H9 (cell line): ENCODE data around the gene PCDHB11. TPM values are rescaled to one million over a fixed set of nuclear protein-coding genes. Genes with fewer than 3 reads are reported as not detected.
"Not testable (repeated sequence)": the region's sequence is repeated elsewhere in the genome, so short reads cannot be mapped to it uniquely, and the experiment has no call there.

Experiments
- DNase-seq: peaks from one replicate; pipeline ENCODE4 v3.0.0-alpha.2; 2017
- H2AFZ ChIP-seq: one replicate; pipeline ENCODE4 v1.6.1; 2013; ENCODE audit warnings: mild to moderate bottlenecking, low read length, control low read depth, moderate library complexity
- H2AK5ac ChIP-seq: 2 replicates; pipeline ENCODE4 v1.6.1; 2013; ENCODE audit warnings: low read length, control low read depth, mixed read lengths; ENCODE audit not compliant: insufficient read length
- H2BK120ac ChIP-seq: one replicate; pipeline ENCODE4 v1.6.1; 2013; ENCODE audit warnings: low read depth, mild to moderate bottlenecking, low read length, control low read depth, inconsistent platforms; ENCODE audit not compliant: poor library complexity, severe bottlenecking
- H2BK12ac ChIP-seq: 2 replicates; pipeline ENCODE4 v1.6.1; 2013; ENCODE audit warnings: low read length, control low read depth, mixed read lengths, low read depth; ENCODE audit not compliant: insufficient read length
- H2BK15ac ChIP-seq: 2 replicates; pipeline ENCODE4 v1.6.1; 2013; ENCODE audit warnings: low read depth, low read length, control low read depth
- H2BK20ac ChIP-seq: one replicate; pipeline ENCODE4 v1.6.1; 2013; ENCODE audit warnings: low read depth, mild to moderate bottlenecking, low read length, control low read depth, inconsistent platforms; ENCODE audit not compliant: poor library complexity, severe bottlenecking
- H2BK5ac ChIP-seq: 2 replicates; pipeline ENCODE4 v1.6.1; 2013; ENCODE audit warnings: low read length, control low read depth, mixed read lengths; ENCODE audit not compliant: insufficient read length
- H3K14ac ChIP-seq: 2 replicates; pipeline ENCODE4 v1.6.1; 2013; ENCODE audit warnings: low read length, control low read depth; ENCODE audit not compliant: insufficient read depth
- H3K18ac ChIP-seq: 2 replicates; pipeline ENCODE4 v1.6.1; 2013; ENCODE audit warnings: low read depth, mild to moderate bottlenecking, mixed read lengths, low read length, control low read depth; ENCODE audit not compliant: insufficient read length
- H3K23ac ChIP-seq: 2 replicates; pipeline ENCODE4 v1.6.1; 2013; ENCODE audit warnings: low read length, control low read depth, mixed read lengths, low read depth; ENCODE audit not compliant: insufficient read length
- H3K23me2 ChIP-seq: 2 replicates; pipeline ENCODE4 v1.6.1; 2013; ENCODE audit warnings: low read depth, mild to moderate bottlenecking, mixed read lengths, low read length, control low read depth; ENCODE audit not compliant: insufficient read length, poor library complexity, severe bottlenecking
- H3K27ac ChIP-seq: 2 replicates; pipeline ENCODE4 v1.5.1; 2013; ENCODE audit warnings: low read length, control low read depth, mixed read lengths, low read depth; ENCODE audit not compliant: insufficient read length
- H3K27me3 ChIP-seq: 2 replicates; pipeline ENCODE4 v1.6.1; 2013; ENCODE audit warnings: low read length, control low read depth, inconsistent platforms; ENCODE audit not compliant: insufficient read depth
- H3K4ac ChIP-seq: 2 replicates; pipeline ENCODE4 v1.6.1; 2013; ENCODE audit warnings: low read depth, mild to moderate bottlenecking, control low read depth, inconsistent platforms, low read length, moderate library complexity
- H3K4me1 ChIP-seq: 2 replicates; pipeline ENCODE4 v1.6.1; 2013; ENCODE audit warnings: low read length, control low read depth, inconsistent platforms; ENCODE audit not compliant: insufficient read depth
- H3K4me2 ChIP-seq: 2 replicates; pipeline ENCODE4 v1.6.1; 2013; ENCODE audit warnings: low read length, control low read depth, mixed read lengths; ENCODE audit not compliant: insufficient read length, insufficient read depth
- H3K56ac ChIP-seq: 2 replicates; pipeline ENCODE4 v1.6.1; 2013; ENCODE audit warnings: low read depth, mild to moderate bottlenecking, mixed read lengths, low read length, control low read depth; ENCODE audit not compliant: insufficient read length
- H3K79me1 ChIP-seq: 2 replicates; pipeline ENCODE4 v1.6.1; 2013; ENCODE audit warnings: low read depth, mild to moderate bottlenecking, moderate library complexity, low read length, control low read depth, inconsistent platforms; ENCODE audit not compliant: insufficient read depth, poor library complexity, severe bottlenecking
- H3K79me2 ChIP-seq: 2 replicates; pipeline ENCODE4 v1.6.1; 2013; ENCODE audit warnings: low read length, control low read depth, inconsistent platforms; ENCODE audit not compliant: insufficient read depth
- H3K9ac ChIP-seq: 2 replicates; pipeline ENCODE4 v1.6.1; 2013; ENCODE audit warnings: low read length, control low read depth, mixed read lengths; ENCODE audit not compliant: insufficient read length; ENCODE audit errors: extremely low read depth
- H3K9me3 ChIP-seq: one replicate; pipeline ENCODE4 v1.6.1; 2013; ENCODE audit warnings: low read depth, low read length, inconsistent platforms; ENCODE audit not compliant: control insufficient read depth
- H3T11ph ChIP-seq: one replicate; pipeline ENCODE4 v1.6.1; 2013; ENCODE audit warnings: mild to moderate bottlenecking, low read length, control low read depth, inconsistent platforms
- H4K20me1 ChIP-seq: one replicate; pipeline ENCODE4 v1.6.1; 2013; ENCODE audit not compliant: control insufficient read depth, insufficient read length, insufficient read depth
- H4K5ac ChIP-seq: 2 replicates; pipeline ENCODE4 v1.6.1; 2013; ENCODE audit warnings: low read depth, mild to moderate bottlenecking, mixed read lengths, low read length, control low read depth; ENCODE audit not compliant: insufficient read length
- H4K8ac ChIP-seq: replicated peaks from 2 replicates; pipeline ENCODE4 v1.6.1; 2013; ENCODE audit warnings: low read length, control low read depth, mixed read lengths, low read depth; ENCODE audit not compliant: insufficient read length
- H4K91ac ChIP-seq: 2 replicates; pipeline ENCODE4 v1.6.1; 2013; ENCODE audit warnings: low read depth, mild to moderate bottlenecking, moderate library complexity, mixed read lengths, low read length, control low read depth; ENCODE audit not compliant: insufficient read length
- H3K27ac Mint-ChIP-seq, 3 experiments: 2 replicates in 2 of 3; 3 replicates in 1 of 3; pipeline ENCODE4 v1.8.0; 2020 to 2021; ENCODE audit warnings: mixed read lengths in 3 of 3, mild to moderate bottlenecking in 1 of 3, moderate library complexity in 1 of 3
- H3K27me3 Mint-ChIP-seq: 2 replicates; pipeline ENCODE4 v1.8.0; 2021; ENCODE audit warnings: low read depth, mild to moderate bottlenecking, moderate library complexity, mixed read lengths
- H3K36me3 Mint-ChIP-seq, 3 experiments: 2 replicates in 2 of 3; 3 replicates in 1 of 3; pipeline ENCODE4 v1.8.0; 2020 to 2021; ENCODE audit warnings: low read depth in 3 of 3, mixed read lengths in 3 of 3; ENCODE audit not compliant: insufficient read depth in 1 of 3
- H3K4me1 Mint-ChIP-seq, 2 experiments: 2 replicates each; pipeline ENCODE4 v1.8.0; 2020; ENCODE audit warnings: mixed read lengths in 2 of 2
- H3K4me3 Mint-ChIP-seq, 2 experiments: 2 replicates in 1 of 2; 3 replicates in 1 of 2; pipeline ENCODE4 v1.8.0; 2020 to 2021; ENCODE audit warnings: mild to moderate bottlenecking in 2 of 2, mixed read lengths in 2 of 2, moderate library complexity in 1 of 2
- H3K9me3 Mint-ChIP-seq, 2 experiments: 2 replicates in 1 of 2; 3 replicates in 1 of 2; pipeline ENCODE4 v1.8.0; 2020; ENCODE audit warnings: mild to moderate bottlenecking in 2 of 2, mixed read lengths in 2 of 2, moderate library complexity in 1 of 2
- CTCF ChIP-seq: fragments of 200-600 bp; sonication (generic); conservative IDR thresholded peaks from 3 replicates; pipeline ENCODE4 v1.8.0; 2021; ENCODE audit warnings: antibody characterized with exemption, mild to moderate bottlenecking
- WGBS: extraction: QIAGEN DNeasy Blood & Tissue Kit; methylation state at CpG from one replicate; pipeline ENCODE4 v1.1.7; 2013; ENCODE audit warnings: missing lambda C conversion rate, low lambda C conversion rate, mixed read lengths; ENCODE audit not compliant: insufficient read length; ENCODE audit errors: extremely low coverage; 5-methylcytosine and 5-hydroxymethylcytosine counted together
- total RNA-seq: library from RNA; stranded (reverse); gene quantifications from 2 replicates; pipeline ENCODE4 v1.2.1, GENCODE V29; 2021

PCDHB11 gene
- total RNA-seq, 1 experiment from 2014 or later, result 2.0 TPM

DNA sequence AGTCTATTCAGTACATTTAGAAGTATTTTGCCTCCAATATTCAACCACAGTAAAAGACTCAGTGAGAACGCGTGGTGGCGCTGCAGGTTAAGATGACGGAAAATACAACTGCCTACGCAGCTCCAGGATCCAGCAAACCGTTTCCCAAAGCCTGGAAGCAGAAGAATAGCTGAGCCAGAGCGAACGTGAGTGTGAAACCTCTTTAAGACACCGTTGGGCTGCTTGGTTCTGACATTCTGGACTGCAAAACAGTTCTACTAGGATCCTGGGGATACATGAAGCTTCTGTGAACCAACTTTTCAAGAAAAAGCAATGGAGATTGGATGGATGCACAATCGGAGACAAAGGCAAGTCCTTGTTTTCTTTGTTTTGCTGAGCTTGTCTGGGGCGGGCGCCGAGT lies 17.2 kb upstream of the PCDHB11 start, which contains the start of gene PCDHB16:
Gene PCDHB16 (plus strand): TSS at position 140 of the 400 bp plus-strand sequence. CDS start 173 bp downstream, at position 313.
- H4K8ac ChIP-seq, result no peak within 1 kb of the TSS
- Mint-ChIP-seq H3K27ac (peak within 1 kb of the TSS; percentile 32 to 89 (median 82); a peak in 4 of 7 replicates), H3K9me3 (peaks cover 27 to 28% of the 10 kb centered on the region in 2 experiments), H3K27me3 (peaks cover 2% of the 10 kb centered on the region), H3K36me3 (peaks cover 10 to 28% (median 15%) of the 10 kb centered on the region in 3 experiments), H3K4me3 (peak within 1 kb of the TSS; percentile 73 to 76), H3K4me1 (peaks cover 7 to 13% of the 10 kb centered on the region in 2 experiments)
- H3K79me2 ChIP-seq, result no peaks in the 10 kb centered on the region
- H2AFZ ChIP-seq, result peak within 1 kb of the TSS; percentile 92
- H2BK5ac ChIP-seq, result no peak within 1 kb of the TSS
- TF ChIP-seq CTCF, result peak; percentile 87
- no peak within 1 kb of the TSS for H3K18ac ChIP-seq
- H3K79me1 ChIP-seq, result no peaks in the 10 kb centered on the region
- no peak within 1 kb of the TSS for H2BK20ac ChIP-seq
- H2BK12ac ChIP-seq, result no peak within 1 kb of the TSS
- H3K9ac ChIP-seq, result no peak within 1 kb of the TSS
- DNase-seq, result peak; percentile 84
- no peak within 1 kb of the TSS for H3T11ph ChIP-seq
- no peaks in the 10 kb centered on the region for H3K27me3 ChIP-seq
- no peak within 1 kb of the TSS for H4K91ac ChIP-seq
- H3K4me1 ChIP-seq, result no peaks in the 10 kb centered on the region
- H3K56ac ChIP-seq, result no peak within 1 kb of the TSS
- no CpG with 5 or more reads among the region's 13 CpGs for WGBS
- H2BK120ac ChIP-seq, result no peak within 1 kb of the TSS
- no peak within 1 kb of the TSS for H4K5ac ChIP-seq
- H3K4ac ChIP-seq, result no peak within 1 kb of the TSS
- H2BK15ac ChIP-seq, result no peak within 1 kb of the TSS
- H2AK5ac ChIP-seq, result no peak within 1 kb of the TSS
- H3K23me2 ChIP-seq, result no peaks in the 10 kb centered on the region
- no peak within 1 kb of the TSS for H3K14ac ChIP-seq
- H3K27ac ChIP-seq, result no peak within 1 kb of the TSS
- H3K23ac ChIP-seq, result no peak within 1 kb of the TSS
- no peaks in the 10 kb centered on the region for H3K9me3 ChIP-seq
- H3K4me2 ChIP-seq, result peak within 1 kb of the TSS; percentile 7
- no peaks in the 10 kb centered on the region for H4K20me1 ChIP-seq

GRCh38 chr5:141184117-141184855 lies 15.1 kb upstream of the PCDHB11 start:
- not testable (repeated sequence) for H3K23me2 ChIP-seq, H3K79me1 ChIP-seq, H3K27me3 Mint-ChIP-seq, H2AFZ ChIP-seq, H2BK20ac ChIP-seq, H2BK12ac ChIP-seq, H2BK5ac ChIP-seq, H3K56ac ChIP-seq, H2BK120ac ChIP-seq, H2BK15ac ChIP-seq, H3K4ac ChIP-seq, H3K9ac ChIP-seq, H3K27ac Mint-ChIP-seq, H3K79me2 ChIP-seq, H4K91ac ChIP-seq, H3K18ac ChIP-seq, H4K8ac ChIP-seq, H3K27me3 ChIP-seq, H3K4me3 Mint-ChIP-seq, H2AK5ac ChIP-seq, H3T11ph ChIP-seq, H3K27ac ChIP-seq, H3K14ac ChIP-seq, H4K20me1 ChIP-seq, H3K4me2 ChIP-seq, DNase-seq, H4K5ac ChIP-seq, H3K9me3 ChIP-seq, H3K23ac ChIP-seq, H3K4me1 ChIP-seq
- Mint-ChIP-seq H3K4me1 (peaks cover 7 to 15% of the 10 kb centered on the region in 2 experiments), H3K9me3 (peaks cover 31 to 33% of the 10 kb centered on the region in 2 experiments), H3K36me3 (peaks cover 13 to 35% (median 19%) of the 10 kb centered on the region in 3 experiments)
- WGBS, result no CpG with 5 or more reads among the region's 69 CpGs
